Hematopoietic multipotent progenitor cell treated with erythropoietin and hydrocortisone succinate and interleukin-3 and kit ligand, for 15 days (in vitro differentiated cells): ENCODE data around the gene L1CAM.

Experiments used
- DNase-seq: peaks from one replicate; pipeline ENCODE4 v3.0.0-alpha.2; 2015; ENCODE audit warnings: low spot score

Gene L1CAM

GRCh38 chrX:153925387-153925738 lies 39.4 kb upstream of the L1CAM start:
- DNase-seq, result no peak

- DNase-seq, result no peak
These were observed 38.3 kb upstream of the L1CAM start for GRCh38 chrX:153924149-153924861.

GRCh38 chrX:153922932-153923857 lies 37.2 kb upstream of the L1CAM start:
- DNase-seq, result no peak

GRCh38 chrX:153921511-153922446 lies 35.8 kb upstream of the L1CAM start:
- no peak for DNase-seq

- DNase-seq, result no peak
These were observed 35.1 kb upstream of the L1CAM start for GRCh38 chrX:153921070-153921469.

GRCh38 chrX:153920546-153920945 lies 34.6 kb upstream of the L1CAM start:
- DNase-seq, result no peak

GRCh38 chrX:153919281-153919680 lies 33.3 kb upstream of the L1CAM start:
- DNase-seq, result no peak

GRCh38 chrX:153917869-153918268 lies 31.9 kb upstream of the L1CAM start:
- DNase-seq, result no peak

DNA sequence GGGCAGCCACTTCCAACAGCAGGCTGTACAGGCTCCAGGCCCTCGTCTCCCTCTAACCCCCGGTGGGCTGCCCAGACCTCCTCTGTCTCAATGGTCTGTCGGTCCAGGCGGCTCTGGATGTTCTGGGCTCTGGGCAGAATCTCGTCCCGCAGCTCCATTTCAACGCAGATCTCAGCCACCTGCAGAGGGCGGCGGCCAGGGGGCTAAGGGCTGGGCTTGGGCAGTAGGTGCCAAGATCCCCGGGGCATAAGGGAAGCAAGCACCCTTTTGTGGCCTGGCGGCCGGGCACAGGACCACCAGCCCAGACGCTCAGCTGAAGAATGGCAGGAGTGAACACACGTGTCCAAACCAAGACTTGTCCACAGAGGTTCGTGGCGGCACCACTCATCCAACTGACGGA lies 27.7 kb upstream of the L1CAM start:
- DNase-seq, result no peak

- no peak for DNase-seq
These were observed 27.2 kb upstream of the L1CAM start for GRCh38 chrX:153913211-153913610.

GRCh38 chrX:153911798-153912197 lies 25.8 kb upstream of the L1CAM start:
- DNase-seq, result no peak

DNA sequence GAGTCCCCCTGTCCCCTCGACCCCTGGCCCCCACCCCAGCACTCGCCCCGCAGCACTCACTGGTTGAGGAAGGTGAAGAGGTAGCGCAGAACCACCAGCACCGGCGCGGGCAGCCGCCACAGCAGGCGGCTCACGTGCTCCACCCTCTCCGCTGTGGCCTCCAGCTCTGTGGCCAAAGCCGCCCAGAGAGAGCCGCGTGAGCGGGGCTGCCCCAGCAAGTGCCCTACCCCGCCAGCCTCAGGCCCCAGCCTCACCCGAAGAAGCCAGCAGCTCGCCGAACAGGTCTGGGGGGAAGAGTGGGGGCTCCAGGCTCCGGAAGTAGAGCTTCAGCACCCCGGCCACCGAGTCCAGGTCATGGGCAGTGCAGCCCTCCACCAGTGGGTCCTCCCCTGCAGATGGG lies 24.5 kb upstream of the L1CAM start:
- no peak for DNase-seq

DNA sequence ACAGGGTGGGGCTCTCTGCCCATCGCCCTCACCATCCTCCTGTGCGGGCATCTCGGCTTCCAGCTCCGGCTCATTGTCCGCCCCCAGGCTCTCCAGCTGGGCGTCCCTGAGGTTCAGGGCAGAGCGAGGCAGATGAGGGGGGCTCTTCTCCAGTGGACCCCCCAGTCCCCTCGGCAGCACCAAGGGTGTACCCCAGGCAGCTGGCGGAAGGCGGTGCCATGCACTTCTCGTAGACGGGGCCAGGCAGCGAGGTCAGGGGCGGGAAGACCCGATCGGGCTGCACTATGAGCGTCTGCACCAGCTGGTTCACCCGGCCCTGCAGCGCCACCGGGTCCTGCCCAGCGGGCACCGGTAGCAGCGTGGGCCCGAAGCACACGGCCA lies 24.0 kb upstream of the L1CAM start:
- no peak for DNase-seq

- no peak for DNase-seq
These were observed 23.3 kb upstream of the L1CAM start for GRCh38 chrX:153909024-153909979.

GRCh38 chrX:153908219-153908860 lies 22.4 kb upstream of the L1CAM start:
- DNase-seq, result no peak

DNA sequence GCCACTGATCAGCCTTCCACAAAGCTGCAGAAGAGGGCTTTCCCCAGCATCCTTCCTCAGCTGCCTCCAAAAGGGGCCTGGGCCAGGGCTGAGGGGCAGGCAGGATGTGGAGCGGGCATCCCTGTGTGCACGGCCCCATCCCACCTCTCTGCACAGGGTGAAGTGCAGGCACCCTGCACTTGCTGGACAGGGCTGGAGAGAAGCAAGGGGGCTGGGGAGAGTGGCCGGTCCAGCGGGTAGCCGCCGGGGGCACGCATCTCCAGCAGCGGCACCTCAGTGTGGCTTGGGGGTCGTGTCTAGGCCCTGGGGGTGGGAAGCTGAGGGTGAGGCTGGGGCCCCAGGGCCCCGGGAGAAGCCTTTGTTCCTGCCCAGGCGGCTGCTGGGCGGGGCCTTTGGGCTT lies 21.5 kb upstream of the L1CAM start:
- DNase-seq, result no peak

DNA sequence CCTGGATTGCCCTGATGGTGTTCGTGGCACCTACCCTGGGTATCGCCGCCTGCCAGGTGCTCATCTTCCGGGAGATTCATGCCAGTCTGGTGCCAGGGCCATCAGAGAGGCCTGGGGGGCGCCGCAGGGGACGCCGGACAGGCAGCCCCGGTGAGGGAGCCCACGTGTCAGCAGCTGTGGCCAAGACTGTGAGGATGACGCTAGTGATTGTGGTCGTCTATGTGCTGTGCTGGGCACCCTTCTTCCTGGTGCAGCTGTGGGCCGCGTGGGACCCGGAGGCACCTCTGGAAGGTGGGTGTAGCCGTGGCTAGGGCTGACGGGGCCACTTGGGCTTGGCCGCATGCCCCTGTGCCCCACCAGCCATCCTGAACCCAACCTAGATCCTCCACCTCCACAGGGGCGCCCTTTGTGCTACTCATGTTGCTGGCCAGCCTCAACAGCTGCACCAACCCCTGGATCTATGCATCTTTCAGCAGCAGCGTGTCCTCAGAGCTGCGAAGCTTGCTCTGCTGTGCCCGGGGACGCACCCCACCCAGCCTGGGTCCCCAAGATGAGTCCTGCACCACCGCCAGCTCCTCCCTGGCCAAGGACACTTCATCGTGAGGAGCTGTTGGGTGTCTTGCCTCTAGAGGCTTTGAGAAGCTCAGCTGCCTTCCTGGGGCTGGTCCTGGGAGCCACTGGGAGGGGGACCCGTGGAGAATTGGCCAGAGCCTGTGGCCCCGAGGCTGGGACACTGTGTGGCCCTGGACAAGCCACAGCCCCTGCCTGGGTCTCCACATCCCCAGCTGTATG lies 20.3 kb upstream of the L1CAM start:
- no peak for DNase-seq

DNA sequence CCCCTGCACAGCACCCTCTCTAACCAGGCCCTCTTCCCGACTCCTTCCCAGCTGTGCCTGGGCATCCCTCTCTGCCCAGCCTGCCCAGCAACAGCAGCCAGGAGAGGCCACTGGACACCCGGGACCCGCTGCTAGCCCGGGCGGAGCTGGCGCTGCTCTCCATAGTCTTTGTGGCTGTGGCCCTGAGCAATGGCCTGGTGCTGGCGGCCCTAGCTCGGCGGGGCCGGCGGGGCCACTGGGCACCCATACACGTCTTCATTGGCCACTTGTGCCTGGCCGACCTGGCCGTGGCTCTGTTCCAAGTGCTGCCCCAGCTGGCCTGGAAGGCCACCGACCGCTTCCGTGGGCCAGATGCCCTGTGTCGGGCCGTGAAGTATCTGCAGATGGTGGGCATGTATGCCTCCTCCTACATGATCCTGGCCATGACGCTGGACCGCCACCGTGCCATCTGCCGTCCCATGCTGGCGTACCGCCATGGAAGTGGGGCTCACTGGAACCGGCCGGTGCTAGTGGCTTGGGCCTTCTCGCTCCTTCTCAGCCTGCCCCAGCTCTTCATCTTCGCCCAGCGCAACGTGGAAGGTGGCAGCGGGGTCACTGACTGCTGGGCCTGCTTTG lies 19.6 kb upstream of the L1CAM start:
- DNase-seq, result no peak
